IPS-18c (cell line): ENCODE measurements around the gene PYM1.
A peak's percentile ranks its signal among the peaks of the same experiment; 100 is the strongest.

Source experiments
- H3K4me3 ChIP-seq: 2 replicates; pipeline ENCODE4 v1.7.0; 2013; ENCODE audit warnings: low read depth, mild to moderate bottlenecking, low read length, moderate library complexity; ENCODE audit not compliant: insufficient read depth
- H3K9me3 ChIP-seq: one replicate; pipeline ENCODE4 v1.6.1; 2013; ENCODE audit warnings: mild to moderate bottlenecking, low read length, moderate library complexity; ENCODE audit not compliant: control insufficient read depth, insufficient read depth

Gene PYM1

GRCh38 chr12:55946553-55946952, 18.9 kb upstream of the PYM1 start:
- Histone ChIP-seq H3K4me3 (no peak overlapping the region), H3K9me3 (no peaks in the 10 kb centered on the region)

- Histone ChIP-seq H3K9me3 (no peaks in the 10 kb centered on the region), H3K4me3 (no peak overlapping the region)
Observed at GRCh38 chr12:55942577-55943136, 15.0 kb upstream of the PYM1 start.

- no peaks in the 10 kb centered on the region for H3K9me3 ChIP-seq
- H3K4me3 ChIP-seq, result no peak overlapping the region
Observed at GRCh38 chr12:55942055-55942454, 14.4 kb upstream of the PYM1 start.

- H3K9me3 ChIP-seq, result no peaks in the 10 kb centered on the region
- 0 out of 2 replicates have a peak overlapping the region, but pooled peaks have one; percentile 6 for H3K4me3 ChIP-seq
Observed at GRCh38 chr12:55940065-55940732, 12.5 kb upstream of the PYM1 start.

- Histone ChIP-seq H3K9me3 (no peaks in the 10 kb centered on the region), H3K4me3 (no peak overlapping the region)
Observed at GRCh38 chr12:55938826-55939501, 11.3 kb upstream of the PYM1 start.

GRCh38 chr12:55937981-55938380, 10.3 kb upstream of the PYM1 start:
- Histone ChIP-seq H3K4me3 (no peak overlapping the region), H3K9me3 (no peaks in the 10 kb centered on the region)

- Histone ChIP-seq H3K9me3 (no peaks in the 10 kb centered on the region), H3K4me3 (no peak overlapping the region)
Observed at GRCh38 chr12:55935738-55936151, 8.1 kb upstream of the PYM1 start.

- Histone ChIP-seq H3K9me3 (no peaks in the 10 kb centered on the region), H3K4me3 (no peak overlapping the region)
Observed at GRCh38 chr12:55934773-55935172, 7.1 kb upstream of the PYM1 start.

DNA sequence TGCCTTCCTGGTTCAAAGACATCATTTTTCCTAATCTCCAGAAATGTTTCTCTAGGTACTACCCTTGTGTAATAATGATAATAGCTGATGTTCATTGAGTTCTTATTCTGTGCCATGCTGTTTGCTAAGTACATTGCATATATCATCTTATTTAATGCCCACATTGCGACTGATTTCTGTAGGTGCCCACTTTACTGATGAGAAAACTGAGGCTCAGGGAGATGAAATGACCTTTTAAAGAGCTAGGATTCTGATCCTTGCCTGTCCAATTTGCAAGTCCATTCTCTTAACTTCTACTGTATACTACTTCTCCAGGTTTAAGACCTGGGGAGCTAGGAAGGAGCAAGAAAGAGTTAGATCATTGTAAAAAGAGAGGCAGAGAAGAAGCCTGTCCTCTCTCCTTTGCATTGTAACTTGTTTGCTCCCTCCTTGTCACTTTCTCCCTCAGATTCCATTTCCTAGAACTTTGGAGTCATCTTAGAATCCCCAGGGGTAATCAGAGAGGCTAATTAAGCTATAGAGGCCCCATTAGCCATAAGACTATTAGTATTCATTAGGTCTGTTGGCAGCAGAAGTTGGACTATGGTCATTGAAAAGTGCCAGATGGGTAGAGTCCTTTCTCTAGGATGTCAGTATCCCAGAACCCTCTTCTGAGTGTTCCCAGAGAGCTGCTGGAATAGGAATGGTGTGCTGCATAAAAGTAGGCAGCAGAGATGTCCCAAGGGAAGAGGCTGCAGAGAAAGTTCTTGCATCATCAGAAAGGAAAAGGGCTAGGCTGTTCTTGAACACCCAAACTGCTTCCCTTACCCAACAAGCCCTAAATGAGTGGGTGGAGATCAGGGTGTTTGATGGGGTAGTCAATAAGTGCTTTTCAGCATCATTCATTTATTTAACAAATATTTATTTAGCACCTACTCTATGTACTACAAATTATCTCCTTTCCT, 6.4 kb upstream of the PYM1 start:
- no peaks in the 10 kb centered on the region for H3K9me3 ChIP-seq
- H3K4me3 ChIP-seq, result no peak overlapping the region

DNA sequence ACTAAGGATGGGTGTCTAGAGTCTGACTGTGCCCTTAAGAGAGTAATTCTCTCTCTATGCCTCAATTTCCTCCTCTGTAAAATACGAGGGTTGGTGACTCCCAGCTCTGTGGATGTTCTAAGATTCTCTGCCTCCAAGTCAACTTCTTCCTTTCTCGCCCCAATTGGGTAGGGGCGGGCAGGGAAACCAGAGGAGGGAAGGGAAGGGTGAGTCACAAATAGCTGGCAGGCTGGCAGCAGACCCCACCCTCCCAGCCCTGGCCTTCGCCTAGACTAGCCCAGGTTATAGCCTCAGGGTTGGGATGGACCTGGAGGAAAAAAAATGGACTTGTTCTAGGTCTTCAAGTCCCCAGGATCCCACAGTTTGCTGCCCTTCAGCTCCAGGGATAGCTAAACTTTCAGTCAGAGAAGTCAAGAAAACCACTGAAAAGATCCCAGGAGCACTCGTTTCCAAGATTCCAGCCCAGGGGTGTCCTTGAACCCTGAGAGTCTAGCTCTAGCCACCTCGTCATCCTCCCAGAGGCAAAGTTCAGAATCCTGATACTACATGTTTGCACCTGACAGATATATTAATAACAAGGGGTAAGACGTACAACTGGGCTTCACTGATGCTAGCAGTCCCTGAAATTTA, 5.6 kb upstream of the PYM1 start:
- H3K9me3 ChIP-seq, result no peaks in the 10 kb centered on the region
- no peak overlapping the region for H3K4me3 ChIP-seq

- H3K9me3 ChIP-seq, result no peaks in the 10 kb centered on the region
- peak overlapping the region; percentile 63; the same call in 1 of the 2 replicates for H3K4me3 ChIP-seq
Observed at GRCh38 chr12:55932551-55932910, 4.8 kb upstream of the PYM1 start.

DNA sequence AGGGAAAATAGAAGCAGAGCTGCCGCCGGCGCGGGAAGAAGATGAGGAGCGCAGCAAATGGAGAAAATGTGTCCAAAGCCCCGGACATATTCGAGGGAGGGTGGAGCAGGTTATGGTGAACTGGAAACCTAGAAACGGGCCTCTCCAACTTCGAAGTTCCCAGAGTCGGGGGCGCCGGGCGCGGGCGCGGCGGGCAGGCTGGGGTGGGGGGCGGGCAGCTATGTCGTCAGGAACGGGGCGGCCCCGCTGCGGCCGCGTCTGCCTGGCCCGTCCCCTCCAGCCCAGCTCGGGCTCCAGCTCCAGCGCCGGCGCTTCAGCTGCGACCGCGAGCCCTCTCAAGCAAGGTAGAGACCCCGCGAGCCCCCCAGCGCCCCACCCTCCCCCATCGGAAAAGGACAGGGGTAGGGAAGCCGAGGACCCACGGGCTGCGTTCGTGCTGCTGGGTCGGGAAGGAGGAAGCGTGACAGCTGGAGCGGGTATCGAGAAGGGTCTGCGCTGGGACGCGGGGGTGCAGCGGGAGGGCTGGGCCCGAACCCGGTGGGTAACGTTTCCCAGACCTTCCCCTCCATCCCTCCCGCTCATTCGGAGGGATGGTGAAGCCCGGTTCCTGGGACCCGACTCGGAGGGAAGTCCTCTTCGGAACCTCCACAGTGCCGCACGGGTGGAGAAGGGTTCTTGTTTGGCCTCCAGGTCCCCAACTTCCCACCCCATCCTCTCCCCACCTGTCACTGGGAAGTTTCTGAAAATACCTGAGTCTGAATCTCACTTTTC, 4.3 kb upstream of the PYM1 start:
- Histone ChIP-seq H3K9me3 (no peaks in the 10 kb centered on the region), H3K4me3 (peak overlapping the region; percentile 63)

GRCh38 chr12:55931317-55931779, 3.7 kb upstream of the PYM1 start:
- Histone ChIP-seq H3K9me3 (no peaks in the 10 kb centered on the region), H3K4me3 (peak overlapping the region; percentile 63)

GRCh38 chr12:55930771-55931316, 3.1 kb upstream of the PYM1 start, which contains the start of gene DGKA:
Gene DGKA (plus strand): TSS chr12:55931162. CDS start chr12:55936504, 5,342 bp downstream.
- Histone ChIP-seq H3K9me3 (no peaks in the 10 kb centered on the region), H3K4me3 (peak within 1 kb of the TSS; percentile 63)

DNA sequence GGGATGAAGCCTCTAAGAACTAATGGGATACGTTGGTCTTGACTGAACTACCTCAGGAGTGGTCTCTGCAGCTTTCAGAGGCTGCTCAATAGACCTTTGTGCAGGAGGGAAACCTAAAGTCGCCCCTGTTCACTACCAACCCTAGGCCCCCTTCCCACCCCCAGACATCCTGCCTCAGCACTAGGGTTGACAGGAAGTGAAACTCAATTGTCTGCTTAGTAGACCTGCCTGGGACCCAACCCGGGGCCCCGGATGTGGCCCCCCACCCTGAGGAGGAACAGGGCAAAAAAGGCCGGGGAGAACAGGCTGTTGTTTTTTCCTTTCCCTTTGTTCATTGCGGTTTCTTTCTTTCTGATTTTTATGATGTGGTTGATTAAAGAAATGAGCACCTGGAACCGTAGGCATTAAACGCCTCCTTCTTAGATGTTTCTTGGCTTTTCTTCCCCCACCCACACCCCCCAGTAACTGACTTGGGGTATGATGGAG, 1.7 kb upstream of the PYM1 start:
- no peak overlapping the region for H3K4me3 ChIP-seq

More for the DNA sequence above, 1.7 kb upstream of the PYM1 start:
- no peaks in the 10 kb centered on the region for H3K9me3 ChIP-seq
